ENCODE results near the gene SPATA2L.

GRCh38 chr16:89660146-89660545 lies 41.4 kb downstream of the SPATA2L start:
- TF ChIP-seq REST (IDR thresholded peaks at IDR 0.05; ENCODE audit: low read depth, low read length) (no peak), CTCF (IDR thresholded peaks at IDR 0.05) (no peak)

Data from SK-N-SH (cell line).